Measurements from ENCODE around the gene MKNK2. TPM values are rescaled to one million over a fixed set of nuclear protein-coding genes. Genes with fewer than 3 reads are reported as not detected.
"Not testable (repeated sequence)": the region's sequence is repeated elsewhere in the genome, so short reads cannot be mapped to it uniquely, and the experiment has no call there.

The MKNK2 gene
- total RNA-seq, 2 experiments from 2014 or later: 155 to 157 TPM

DNA sequence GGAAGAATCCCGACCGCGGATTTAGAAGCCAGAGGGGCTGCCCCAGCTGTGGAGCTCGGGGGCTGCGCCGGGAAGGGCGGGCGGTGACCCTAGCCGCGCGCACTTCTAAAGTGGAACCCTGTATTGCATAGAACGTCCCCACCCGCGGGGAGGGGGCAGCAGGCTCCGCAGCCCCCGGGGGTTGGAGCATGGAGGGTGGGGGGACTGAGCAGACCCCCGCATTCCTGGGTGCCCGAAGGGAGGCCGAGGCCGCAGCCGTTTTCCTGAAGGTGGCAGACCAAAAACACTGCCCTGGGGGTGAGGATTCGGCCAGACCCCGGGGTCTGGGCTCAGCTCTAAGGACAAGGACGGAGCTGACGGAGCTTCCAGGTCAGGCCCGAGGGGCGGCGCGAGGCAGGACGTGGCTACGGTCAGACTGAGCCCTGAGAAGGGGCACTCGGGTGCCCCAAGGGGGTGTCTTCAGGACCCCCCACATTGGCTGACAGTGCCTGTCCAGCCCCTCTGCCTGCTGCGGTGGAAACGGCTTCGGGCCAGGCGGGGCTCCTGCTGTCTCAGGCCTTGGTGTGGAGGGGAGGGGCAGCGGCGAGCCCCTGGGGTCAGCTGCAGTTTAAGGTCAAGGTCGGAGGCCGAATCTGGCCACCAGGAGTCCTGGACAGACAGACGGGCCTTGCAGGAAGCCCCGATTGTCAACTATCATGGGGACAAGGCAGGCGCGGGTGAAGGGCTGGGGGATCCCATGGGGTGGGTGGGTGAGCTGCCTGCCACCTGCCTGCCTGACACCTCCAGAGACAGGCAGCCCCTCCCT, 12.6 kb downstream of the MKNK2 start:
- H3K4me3 Mint-ChIP-seq: no peak overlapping the region
- peaks cover 10% of the 10 kb centered on the region for H3K9me3 Mint-ChIP-seq
- no peak overlapping the region for H3K27ac Mint-ChIP-seq
- intact Hi-C loops (cut with micrococcal nuclease): no loop called here
- peaks cover 15% of the 10 kb centered on the region for H3K36me3 Mint-ChIP-seq (ENCODE audit: low read depth)
- no peak for DNase-seq
- no peaks in the 10 kb centered on the region for H3K27me3 Mint-ChIP-seq (ENCODE audit: low read depth)
- CTCF ChIA-PET: interaction anchor here (0.6 kb wide), 1 partner anchor 109 kb away, joined by 5 read pairs; no protein-coding TSS in a partner anchor
- peaks cover 32% of the 10 kb centered on the region for H3K4me1 Mint-ChIP-seq (ENCODE audit: low read depth)

GRCh38 chr19:2037651-2038255, 13.3 kb downstream of the MKNK2 start:
- Mint-ChIP-seq H3K36me3 (ENCODE audit: low read depth) (peaks cover 15% of the 10 kb centered on the region), H3K4me1 (ENCODE audit: low read depth) (peaks cover 31% of the 10 kb centered on the region), H3K27ac (no peak overlapping the region), H3K27me3 (ENCODE audit: low read depth) (no peaks in the 10 kb centered on the region), H3K9me3 (peaks cover 10% of the 10 kb centered on the region), H3K4me3 (no peak overlapping the region)
- CTCF ChIA-PET: no interaction called here
- no peak for DNase-seq
- intact Hi-C loops (cut with micrococcal nuclease): no loop called here

- CTCF ChIA-PET: no interaction called here
- no peak for DNase-seq
- no peak overlapping the region for H3K4me3 Mint-ChIP-seq
- no peaks in the 10 kb centered on the region for H3K27me3 Mint-ChIP-seq (ENCODE audit: low read depth)
- H3K4me1 Mint-ChIP-seq (ENCODE audit: low read depth): peaks cover 39% of the 10 kb centered on the region
- intact Hi-C loops (cut with micrococcal nuclease): no loop called here
- peaks cover 10% of the 10 kb centered on the region for H3K9me3 Mint-ChIP-seq
- H3K36me3 Mint-ChIP-seq (ENCODE audit: low read depth): peaks cover 10% of the 10 kb centered on the region
- H3K27ac Mint-ChIP-seq: no peak overlapping the region
Observed at GRCh38 chr19:2036424-2036823, 14.6 kb downstream of the MKNK2 start.

DNA sequence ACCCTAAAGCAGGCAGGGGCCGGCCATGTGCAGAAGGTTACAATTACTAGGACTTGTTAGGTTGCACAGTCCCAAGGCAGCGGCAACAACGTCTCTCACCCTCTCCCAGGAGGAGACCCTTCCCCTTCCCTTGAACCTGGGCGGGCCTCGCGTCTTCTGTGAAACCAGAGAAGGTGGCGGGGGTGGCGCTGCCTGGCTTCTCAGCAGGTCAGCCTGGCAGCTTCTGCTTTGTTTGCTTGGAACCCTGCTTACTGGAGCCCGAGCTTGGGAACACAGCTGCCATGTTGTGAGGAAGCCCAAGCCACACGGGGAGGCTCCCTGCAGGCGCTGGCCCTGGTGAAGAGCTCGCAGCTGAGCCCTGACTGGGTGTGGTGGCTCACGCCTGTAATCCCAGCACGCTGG, 15.5 kb downstream of the MKNK2 start:
- intact Hi-C loops (cut with micrococcal nuclease): no loop called here
- CTCF ChIA-PET: no interaction called here
- no peak for DNase-seq
- Mint-ChIP-seq H3K4me1 (ENCODE audit: low read depth) (peaks cover 36% of the 10 kb centered on the region), H3K27me3 (ENCODE audit: low read depth) (no peaks in the 10 kb centered on the region), H3K4me3 (no peak overlapping the region), H3K36me3 (ENCODE audit: low read depth) (peaks cover 6% of the 10 kb centered on the region), H3K27ac (no peak overlapping the region), H3K9me3 (peaks cover 10% of the 10 kb centered on the region)

DNA sequence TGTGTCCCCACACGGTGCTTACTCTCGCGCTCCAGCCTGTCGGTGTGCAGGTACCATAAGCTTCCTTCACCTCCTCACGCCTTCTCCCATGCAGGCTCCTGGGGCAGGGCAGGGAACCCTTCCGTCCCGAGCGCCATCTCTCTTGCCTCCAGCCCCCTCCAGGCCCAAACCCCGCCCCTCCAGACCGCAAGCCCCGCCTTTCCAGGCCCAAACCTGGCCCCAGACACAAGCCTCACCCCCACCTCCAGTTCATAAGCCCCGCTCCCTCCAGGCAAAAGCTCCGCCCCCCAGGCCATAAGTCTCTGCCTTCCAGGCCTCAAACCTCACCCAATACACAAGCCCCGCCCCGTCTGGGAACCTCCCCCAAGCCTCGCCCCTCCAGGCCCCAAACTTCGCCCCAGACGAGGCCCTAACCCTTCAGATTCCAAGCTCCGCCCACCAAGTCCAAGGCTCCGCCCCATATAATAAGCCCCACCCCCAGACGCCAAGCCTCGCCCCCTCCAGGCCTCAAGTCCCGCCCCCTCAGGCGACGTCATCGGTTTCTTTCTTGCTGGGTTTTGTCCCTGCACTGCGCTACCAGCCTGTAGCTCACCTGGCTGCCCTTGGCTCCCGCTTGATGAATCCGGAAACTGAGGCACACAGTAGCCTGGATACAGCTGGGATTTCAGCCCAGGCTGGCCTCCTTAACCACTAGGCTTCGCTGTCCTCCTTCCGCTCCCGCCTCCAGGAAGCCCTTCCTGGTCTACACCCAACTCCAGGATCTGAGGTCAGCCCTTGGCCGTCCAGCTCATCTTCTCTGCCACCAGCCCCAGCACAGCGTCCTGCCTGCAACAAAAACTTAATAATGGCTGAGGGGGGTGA, 16.1 kb downstream of the MKNK2 start:
- Mint-ChIP-seq H3K9me3 (peaks cover 10% of the 10 kb centered on the region), H3K4me3 (no peak overlapping the region), H3K27ac (no peak overlapping the region), H3K27me3 (ENCODE audit: low read depth) (no peaks in the 10 kb centered on the region), H3K4me1 (ENCODE audit: low read depth) (peaks cover 33% of the 10 kb centered on the region), H3K36me3 (ENCODE audit: low read depth) (peaks cover 6% of the 10 kb centered on the region)
- CTCF ChIA-PET: interaction anchor here (1.1 kb wide), 1 partner anchor 15 kb away, joined by 6 read pairs; no protein-coding TSS in a partner anchor
- intact Hi-C loops (cut with micrococcal nuclease): no loop called here
- DNase-seq: peak; percentile 75

DNA sequence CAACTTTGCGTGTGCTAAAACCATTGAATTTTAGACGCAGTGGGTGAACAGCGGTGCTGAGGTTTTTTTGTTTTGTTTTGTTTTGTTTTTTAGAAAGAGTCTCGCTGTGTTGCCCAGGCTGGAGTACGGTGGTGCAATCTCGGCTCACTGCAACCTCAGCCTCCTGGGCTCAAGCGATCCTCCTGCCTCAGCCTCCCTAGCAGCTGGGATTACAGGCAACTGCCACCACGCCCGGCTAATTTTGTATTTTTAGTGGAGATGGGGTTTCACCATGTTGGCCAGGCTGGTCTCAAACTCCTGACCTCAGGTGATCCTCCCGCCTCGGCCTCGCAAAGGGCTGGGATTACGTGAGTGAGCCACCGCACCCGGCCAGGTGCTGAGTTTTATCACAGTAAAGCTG, 16.8 kb downstream of the MKNK2 start:
- H3K27me3 Mint-ChIP-seq (ENCODE audit: low read depth); DNase-seq; intact Hi-C loops (cut with micrococcal nuclease); H3K27ac Mint-ChIP-seq; H3K9me3 Mint-ChIP-seq; H3K36me3 Mint-ChIP-seq (ENCODE audit: low read depth); H3K4me3 Mint-ChIP-seq: not testable (repeated sequence)
- peaks cover 31% of the 10 kb centered on the region for H3K4me1 Mint-ChIP-seq (ENCODE audit: low read depth)
- CTCF ChIA-PET: interaction anchor here (0.7 to 1.1 kb wide), 2 partner anchors 15 to 138 kb away, joined by 3 to 6 read pairs; no protein-coding TSS in a partner anchor

DNA sequence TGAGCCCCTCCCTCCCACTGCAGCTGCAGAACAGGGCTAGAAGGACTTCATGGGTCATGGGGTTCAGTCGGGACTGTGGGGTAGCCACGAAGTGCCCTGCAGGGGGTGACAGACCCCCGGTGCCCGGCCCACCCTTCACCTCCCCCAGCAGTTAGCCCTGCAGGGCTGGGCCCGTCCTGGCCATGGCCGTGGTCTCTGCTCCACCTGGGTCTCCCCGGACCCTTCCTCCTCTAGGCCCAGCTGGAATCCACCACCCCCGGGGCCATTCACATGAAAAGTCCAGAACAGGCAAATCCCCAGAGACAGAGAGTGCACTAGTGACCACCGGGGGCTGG, 17.3 kb downstream of the MKNK2 start:
- CTCF ChIA-PET: interaction anchor here (0.7 kb wide), 1 partner anchor 138 kb away, joined by 3 read pairs; no protein-coding TSS in a partner anchor
- H3K36me3 Mint-ChIP-seq (ENCODE audit: low read depth): peaks cover 2% of the 10 kb centered on the region
- peaks cover 10% of the 10 kb centered on the region for H3K9me3 Mint-ChIP-seq
- no peak for DNase-seq
- H3K27me3 Mint-ChIP-seq (ENCODE audit: low read depth): no peaks in the 10 kb centered on the region
- H3K4me3 Mint-ChIP-seq: no peak overlapping the region
- peaks cover 31% of the 10 kb centered on the region for H3K4me1 Mint-ChIP-seq (ENCODE audit: low read depth)
- intact Hi-C loops (cut with micrococcal nuclease): no loop called here
- no peak overlapping the region for H3K27ac Mint-ChIP-seq

- DNase-seq: no peak
- Mint-ChIP-seq H3K9me3 (peaks cover 10% of the 10 kb centered on the region), H3K27ac (no peak overlapping the region), H3K27me3 (ENCODE audit: low read depth) (no peaks in the 10 kb centered on the region), H3K4me3 (no peak overlapping the region), H3K36me3 (ENCODE audit: low read depth) (peaks cover 2% of the 10 kb centered on the region), H3K4me1 (ENCODE audit: low read depth) (peaks cover 31% of the 10 kb centered on the region)
- CTCF ChIA-PET: interaction anchor here (0.7 to 1.5 kb wide), 4 partner anchors 8 to 120 kb away, joined by 3 to 8 read pairs (median 4); no protein-coding TSS in a partner anchor
- intact Hi-C loops (cut with micrococcal nuclease): no loop called here
Observed at GRCh38 chr19:2033115-2033824, 17.8 kb downstream of the MKNK2 start.

DNA sequence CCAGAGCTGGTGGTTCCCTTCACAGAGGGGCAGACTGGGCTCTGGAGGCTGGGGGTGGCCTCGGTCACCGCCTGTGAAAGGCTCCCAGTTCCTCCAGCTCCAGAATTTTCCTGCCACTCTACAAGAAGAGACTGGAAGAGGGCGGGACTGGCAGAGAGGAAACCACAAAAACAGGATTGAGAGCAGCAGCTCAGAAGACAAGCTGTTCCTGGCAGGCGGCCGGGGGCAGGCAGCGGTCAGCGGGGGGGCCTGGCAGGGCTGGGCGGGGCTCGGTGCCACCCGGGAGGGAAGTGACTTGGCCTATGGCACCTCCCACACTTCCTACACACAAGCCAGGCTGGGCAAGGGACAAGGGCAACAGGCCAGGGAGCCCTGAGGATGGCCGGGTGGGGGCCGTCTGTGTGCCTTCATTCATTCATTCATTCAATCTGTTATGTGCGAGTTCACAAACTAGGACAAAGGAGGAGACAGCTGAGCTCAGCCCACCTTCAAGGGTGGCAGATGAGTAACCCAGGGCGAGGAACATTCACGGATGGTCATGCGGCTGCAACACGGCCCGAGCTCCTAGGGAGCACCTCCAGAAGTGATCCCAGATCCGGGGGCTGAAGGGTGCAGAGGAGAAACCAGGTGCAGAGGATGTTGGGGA, 18.6 kb downstream of the MKNK2 start:
- CTCF ChIA-PET: interaction anchor here (0.7 to 1.5 kb wide), 4 partner anchors 9 to 119 kb away, joined by 3 to 8 read pairs (median 4); no protein-coding TSS in a partner anchor
- Mint-ChIP-seq H3K36me3 (ENCODE audit: low read depth) (no peaks in the 10 kb centered on the region), H3K27me3 (ENCODE audit: low read depth) (no peaks in the 10 kb centered on the region), H3K27ac (peak overlapping the region; percentile 68), H3K4me3 (peak overlapping the region; percentile 59), H3K4me1 (ENCODE audit: low read depth) (peaks cover 31% of the 10 kb centered on the region), H3K9me3 (peaks cover 10% of the 10 kb centered on the region)
- intact Hi-C loops (cut with micrococcal nuclease): no loop called here
- DNase-seq: peak; percentile 73

- CTCF ChIA-PET: interaction anchor here (1.0 to 1.8 kb wide), 2 partner anchors 9 to 42 kb away, joined by 3 to 5 read pairs; no protein-coding TSS in a partner anchor
- no peak overlapping the region for H3K27ac Mint-ChIP-seq
- intact Hi-C loops (cut with micrococcal nuclease): no loop called here
Observed at GRCh38 chr19:2027361-2027760, 23.7 kb downstream of the MKNK2 start.

GRCh38 chr19:2026770-2027169, 24.3 kb downstream of the MKNK2 start:
- CTCF ChIA-PET: interaction anchor here (1.0 kb wide), 1 partner anchor 43 kb away, joined by 3 read pairs; no protein-coding TSS in a partner anchor

More at GRCh38 chr19:2027361-2027760, 23.7 kb downstream of the MKNK2 start:
- no peak overlapping the region for H3K4me3 Mint-ChIP-seq
- no peaks in the 10 kb centered on the region for H3K27me3 Mint-ChIP-seq (ENCODE audit: low read depth)
- H3K4me1 Mint-ChIP-seq (ENCODE audit: low read depth): peaks cover 9% of the 10 kb centered on the region
- H3K9me3 Mint-ChIP-seq: peaks cover 4% of the 10 kb centered on the region
- no peak for DNase-seq
- peaks cover 3% of the 10 kb centered on the region for H3K36me3 Mint-ChIP-seq (ENCODE audit: low read depth)

More at GRCh38 chr19:2026770-2027169, 24.3 kb downstream of the MKNK2 start:
- intact Hi-C loops (cut with micrococcal nuclease): no loop called here
- no peak for DNase-seq
- Mint-ChIP-seq H3K4me1 (ENCODE audit: low read depth) (peaks cover 3% of the 10 kb centered on the region), H3K4me3 (no peak overlapping the region), H3K27me3 (ENCODE audit: low read depth) (no peaks in the 10 kb centered on the region), H3K27ac (no peak overlapping the region), H3K9me3 (peaks cover 4% of the 10 kb centered on the region), H3K36me3 (ENCODE audit: low read depth) (peaks cover 3% of the 10 kb centered on the region)
